GM19351 (cell line): ENCODE measurements around the gene ZNF436.

Source experiments
- ATAC-seq: cut with Tn5 transposase; IDR thresholded peaks from one replicate; pipeline ENCODE4 v1.9.1; 2021; ENCODE audit warnings: mild to moderate bottlenecking, moderate library complexity; ENCODE audit not compliant: unreplicated experiment

Gene ZNF436

GRCh38 chr1:23367791-23368561 is 1.7 kb downstream of the ZNF436 start:
- peak; percentile 91 for ATAC-seq

DNA sequence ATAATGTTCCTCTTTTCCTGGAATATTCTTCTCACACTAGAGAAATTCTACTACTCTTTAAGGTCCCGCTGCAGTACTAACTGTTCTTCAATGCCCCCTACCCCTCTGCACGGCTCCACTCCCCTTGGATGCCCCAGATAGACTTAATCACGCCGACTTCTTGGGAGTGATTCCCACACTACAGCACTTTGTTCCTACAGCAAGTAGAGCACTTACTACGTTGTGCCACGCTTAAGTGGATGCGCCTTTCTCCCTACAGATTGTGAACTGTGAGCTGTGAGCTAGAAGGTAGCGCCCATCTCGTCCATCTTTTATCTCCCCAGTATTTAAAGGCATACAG is 2.2 kb downstream of the ZNF436 start:
- ATAC-seq: no peak

- ATAC-seq: no peak
Measured at GRCh38 chr1:23366598-23366997, 3.0 kb downstream of the ZNF436 start.

- ATAC-seq: no peak
Measured at GRCh38 chr1:23366146-23366545, 3.5 kb downstream of the ZNF436 start.

DNA sequence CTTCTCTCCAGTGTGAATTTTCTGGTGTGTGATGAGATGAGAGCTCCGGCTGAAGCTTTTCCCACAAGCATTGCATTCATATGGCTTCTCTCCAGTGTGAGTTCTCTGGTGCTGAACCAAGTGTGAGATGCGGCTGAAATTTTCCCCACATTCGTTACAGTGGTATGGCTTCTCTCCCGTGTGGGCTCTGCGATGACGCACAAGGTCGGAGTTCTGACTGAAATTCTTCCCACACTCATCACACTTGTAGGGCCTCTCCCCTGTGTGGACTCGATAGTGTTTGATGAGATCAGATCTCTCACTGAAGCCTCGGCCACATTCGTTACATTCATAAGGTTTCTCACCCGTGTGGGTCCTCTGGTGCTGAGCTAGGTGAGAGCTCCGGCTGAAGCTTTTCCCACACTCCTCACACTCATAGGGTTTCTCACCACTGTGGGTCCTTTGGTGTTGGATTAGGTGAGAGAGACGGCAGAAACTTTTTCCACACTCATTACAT is 7.4 kb downstream of the ZNF436 start:
- ATAC-seq: no peak

DNA sequence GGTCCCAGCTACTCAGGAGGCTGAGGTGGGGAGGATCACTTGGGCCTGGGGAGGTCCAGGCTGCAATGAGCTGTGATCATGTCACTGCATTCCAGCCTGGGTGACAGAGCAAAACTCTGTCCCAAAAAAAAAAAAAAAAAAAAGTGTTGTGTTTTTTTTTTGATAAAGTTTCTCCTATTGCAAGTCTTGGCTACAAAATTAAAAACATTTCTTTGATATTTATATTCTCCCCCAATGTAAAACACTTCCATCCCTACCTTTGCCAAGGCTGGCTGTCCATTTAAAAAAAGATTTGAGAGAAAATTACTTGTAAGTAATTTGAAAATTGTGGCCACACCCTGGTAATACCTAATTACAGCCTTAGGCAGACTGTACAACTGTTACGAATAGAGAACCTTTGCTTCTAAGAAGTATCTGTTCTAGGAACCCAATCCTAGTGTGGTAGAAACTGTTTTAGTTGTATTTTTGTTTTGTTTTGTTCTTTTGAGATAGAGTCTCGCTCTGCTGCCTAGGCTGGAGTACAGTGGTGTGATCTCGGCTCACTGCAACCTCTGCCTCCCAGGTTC is 11.2 kb downstream of the ZNF436 start:
- no peak for ATAC-seq

DNA sequence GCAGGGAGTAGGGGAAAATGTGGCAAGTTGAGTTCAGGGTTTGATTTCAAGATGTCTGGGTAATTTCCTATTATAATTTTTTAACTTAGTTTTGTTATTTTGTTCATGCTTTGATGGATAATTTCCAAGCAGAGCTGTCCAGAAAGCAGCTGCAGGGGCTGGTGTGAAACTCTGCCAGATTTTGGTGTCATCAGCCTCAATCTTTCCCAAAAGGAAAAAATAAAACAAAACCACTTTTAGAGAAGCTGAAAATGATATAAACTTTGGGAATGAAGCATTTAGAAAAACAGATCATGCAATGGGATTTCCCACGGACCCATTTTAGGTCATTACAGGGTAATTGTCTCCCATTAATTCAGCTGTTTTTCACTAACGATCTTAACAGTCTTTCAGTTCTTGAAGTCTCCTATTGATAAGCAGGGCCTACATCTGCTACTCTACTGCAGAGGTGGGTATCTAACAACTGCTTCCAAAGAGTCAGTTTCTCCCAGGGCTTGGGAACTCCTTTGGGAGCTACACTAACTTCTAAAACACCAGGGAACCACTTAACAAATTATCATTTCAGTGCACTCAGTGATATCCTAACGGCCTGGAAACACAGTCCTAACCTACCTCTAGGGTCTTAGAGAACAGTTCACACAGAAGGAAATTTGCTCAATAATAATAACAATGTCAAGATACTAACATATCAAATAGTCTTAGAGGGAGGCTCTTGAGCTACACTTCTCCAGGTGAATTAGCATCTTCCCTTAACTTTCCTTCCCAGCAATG is 12.3 kb downstream of the ZNF436 start:
- ATAC-seq: no peak

DNA sequence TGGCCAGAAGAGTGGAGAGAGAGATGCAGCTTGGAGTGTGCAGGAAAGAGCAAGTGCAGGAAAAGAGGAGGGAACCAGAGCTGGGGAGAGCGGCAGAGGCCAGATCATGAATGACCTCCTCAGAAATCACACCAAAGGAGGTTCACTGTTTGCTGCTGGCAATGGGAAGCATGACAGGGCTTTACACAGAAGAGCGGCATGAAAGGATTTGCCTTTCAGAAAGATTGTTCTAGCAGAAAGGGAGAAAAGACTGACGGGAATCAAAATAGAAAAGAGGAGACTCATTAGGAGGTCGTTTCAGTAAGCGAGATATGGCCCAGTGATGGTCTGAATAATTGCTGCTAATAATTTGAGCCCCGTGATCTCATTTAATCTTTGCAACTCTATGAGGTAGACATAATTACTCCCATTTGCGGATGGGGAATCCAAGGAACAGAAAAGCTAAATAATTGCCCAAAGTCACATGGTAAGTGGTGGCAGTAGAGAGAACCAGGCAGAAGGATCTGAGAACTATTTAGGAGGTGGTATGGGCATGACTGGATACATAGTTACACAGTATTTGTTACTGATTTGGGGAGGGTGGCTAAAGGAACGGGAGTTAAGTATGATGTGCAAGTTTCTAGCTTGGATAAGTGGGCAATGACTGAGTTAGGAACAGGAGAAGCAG is 13.0 kb downstream of the ZNF436 start:
- no peak for ATAC-seq

DNA sequence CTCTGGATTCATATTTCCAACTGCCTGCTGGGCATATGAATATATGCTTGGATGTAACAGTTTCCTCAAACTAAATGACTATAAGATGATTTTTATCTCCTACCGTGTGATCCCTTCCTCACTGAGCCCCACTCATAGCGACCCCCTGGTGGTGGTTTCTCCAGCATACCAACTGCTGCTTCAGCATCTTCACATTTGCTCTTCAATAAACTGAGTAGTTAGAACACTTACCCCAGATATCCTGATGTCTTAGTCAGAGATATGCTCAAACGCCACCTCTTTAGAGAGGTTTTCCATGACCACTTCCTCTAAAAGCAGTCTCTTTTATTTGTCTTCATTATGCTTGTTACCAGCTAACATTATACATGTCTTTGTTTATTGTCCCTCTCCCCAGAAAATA is 15.4 kb downstream of the ZNF436 start:
- ATAC-seq: no peak

GRCh38 chr1:23352096-23352695 is 17.4 kb downstream of the ZNF436 start:
- no peak for ATAC-seq

GRCh38 chr1:23345920-23346319 is 23.7 kb downstream of the ZNF436 start:
- no peak for ATAC-seq

GRCh38 chr1:23344987-23345472 is 24.6 kb downstream of the ZNF436 start:
- no peak for ATAC-seq

GRCh38 chr1:23344111-23344986 is 25.3 kb downstream of the ZNF436 start, which contains the start of gene HNRNPR:
TSS of gene HNRNPR (minus strand) at chr1:23344284. CDS start at chr1:23341008, 3,276 bp downstream.
- ATAC-seq: peak; percentile 95

- ATAC-seq: peak; percentile 21
Measured at GRCh38 chr1:23343221-23344110, 26.2 kb downstream of the ZNF436 start.

DNA sequence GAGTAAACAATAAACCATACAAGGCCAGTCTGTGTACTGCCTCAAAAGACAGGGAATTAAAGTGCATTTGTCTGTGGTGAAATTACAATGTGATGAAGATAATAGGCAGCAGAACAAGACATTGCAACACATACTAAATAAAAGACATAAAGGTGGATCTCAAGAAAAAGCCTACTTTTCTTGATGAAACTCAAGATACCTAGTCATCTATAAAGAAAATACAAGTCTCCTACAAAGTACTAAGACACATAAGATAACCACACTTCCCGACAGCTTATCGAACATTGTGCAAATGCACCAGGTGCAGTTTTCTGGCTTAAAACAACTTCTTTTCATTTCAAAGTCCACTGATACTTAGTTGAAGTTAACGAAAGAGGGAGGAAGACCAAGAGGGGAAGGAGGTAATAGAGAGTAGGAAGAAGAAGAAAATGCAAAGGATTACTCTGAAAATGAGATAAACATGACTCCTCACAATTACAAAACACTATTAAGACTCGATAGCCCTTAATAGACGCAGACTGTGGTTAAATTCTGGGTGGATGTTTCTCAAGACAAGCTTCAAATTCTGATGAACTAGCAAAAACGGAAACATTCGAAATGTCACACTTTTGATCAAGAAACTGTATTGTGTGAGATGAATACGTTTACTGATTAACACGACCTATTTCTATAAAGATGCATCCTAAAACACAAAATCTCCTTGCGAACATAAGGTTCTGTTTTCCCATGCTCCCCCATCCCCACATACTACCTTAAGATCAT is 27.5 kb downstream of the ZNF436 start:
- ATAC-seq: no peak

- ATAC-seq: no peak
Measured at GRCh38 chr1:23339632-23340031, 30.0 kb downstream of the ZNF436 start.

DNA sequence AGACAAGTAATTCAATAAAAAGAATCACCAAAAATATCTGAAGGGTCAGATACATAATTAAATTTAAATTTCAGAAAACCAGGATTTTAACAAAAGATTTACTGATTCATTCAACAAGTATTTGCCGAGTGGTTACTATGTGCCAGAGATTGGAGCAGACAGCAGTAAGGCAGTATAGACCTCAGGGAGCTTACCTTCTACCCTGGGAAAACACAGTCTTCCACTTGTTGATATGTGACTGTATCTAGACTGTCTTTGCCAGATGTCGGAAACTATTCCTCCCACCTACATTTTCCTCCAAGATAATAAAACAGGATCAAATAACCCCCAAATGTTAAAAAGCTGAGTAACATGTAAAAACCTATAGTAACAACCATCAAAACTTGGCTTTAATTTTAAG is 31.8 kb downstream of the ZNF436 start:
- ATAC-seq: no peak

GRCh38 chr1:23331713-23332112 is 37.9 kb downstream of the ZNF436 start:
- ATAC-seq: no peak
